Measurements from ENCODE around the gene SPO11.

GRCh38 chr20:57290178-57290484 lies 39.5 kb upstream of the SPO11 start:
- TF ChIP-seq CTCF (IDR thresholded peaks at IDR 0.05; ENCODE audit: poor library complexity, severe bottlenecking): no peak
- TF ChIP-seq SMC3 (conservative IDR thresholded peaks at IDR 0.05; ENCODE audit: poor library complexity): no peak
- no peak for TF ChIP-seq EZH2 (IDR thresholded peaks at IDR 0.05; ENCODE audit: borderline replicate concordance, insufficient read depth, low read length, poor library complexity, severe bottlenecking)
